Erythroblast (primary cell): ENCODE data around the gene IRX6.

Experiments used
- GATA1 ChIP-seq: IDR thresholded peaks from 2 replicates; pipeline ENCODE4 v1.6.1; 2011; ENCODE audit warnings: low read depth, mild to moderate bottlenecking, control low read depth, low read length, moderate library complexity
- POLR2A ChIP-seq: IDR thresholded peaks from 2 replicates; pipeline ENCODE4 v1.6.1; 2011; ENCODE audit warnings: mild to moderate bottlenecking, low read length

- no peak for TF ChIP-seq POLR2A
- TF ChIP-seq GATA1, result no peak
Measured at GRCh38 chr16:55376567-55377167, 52.7 kb downstream of the IRX6 start.
